Natural killer cell (primary cell): ENCODE measurements around the gene NDUFA6. TPM values are rescaled to one million over a fixed set of nuclear protein-coding genes. Genes with fewer than 3 reads are reported as not detected.

Source experiments
- ATAC-seq, 3 donors: fragments of 150-1000 bp in 2 of 3; fragments of 200-7000 bp in 1 of 3; cut with Tn5 transposase; 1 replicate in 1 of 3; 2 replicates in 2 of 3; pipeline ENCODE4 v1.10.0; 2021; ENCODE audit warnings: mild to moderate bottlenecking in 2 of 3, moderate library complexity in 2 of 3
- DNase-seq, 2 donors: peaks; one replicate each; pipeline versions ENCODE4 v3.0.0 to v3.0.0-alpha.2; 2013 to 2021; ENCODE audit warnings: mixed read lengths in 1 of 2
- H3K27ac ChIP-seq: one replicate; pipeline ENCODE4 v1.5.1; 2013; ENCODE audit warnings: mild to moderate bottlenecking, low read length
- H3K27me3 ChIP-seq: one replicate; pipeline ENCODE4 v1.6.1; 2013; ENCODE audit warnings: low read length; ENCODE audit not compliant: control insufficient read depth, insufficient read depth
- H3K36me3 ChIP-seq: one replicate; pipeline ENCODE4 v1.6.1; 2013; ENCODE audit warnings: low read length; ENCODE audit not compliant: control insufficient read depth, insufficient read depth
- H3K4me1 ChIP-seq: one replicate; pipeline ENCODE4 v1.6.1; 2013; ENCODE audit warnings: low read length; ENCODE audit not compliant: control insufficient read depth, insufficient read depth
- H3K4me3 ChIP-seq: one replicate; pipeline ENCODE4 v1.5.1; 2013; ENCODE audit warnings: low read length
- H3K9me3 ChIP-seq: one replicate; pipeline ENCODE4 v1.6.1; 2013; ENCODE audit warnings: low read length; ENCODE audit not compliant: control insufficient read depth, insufficient read depth
- H3K27ac Mint-ChIP-seq, 2 donors: one replicate each; pipeline ENCODE4 v1.8.0; 2022; ENCODE audit warnings: mild to moderate bottlenecking in 2 of 2, mixed read lengths in 2 of 2, moderate library complexity in 1 of 2
- H3K27me3 Mint-ChIP-seq, 2 donors: one replicate each; pipeline ENCODE4 v1.8.0; 2022; ENCODE audit warnings: low read depth in 2 of 2, mixed read lengths in 2 of 2
- H3K36me3 Mint-ChIP-seq: one replicate; pipeline ENCODE4 v1.8.0; 2022; ENCODE audit warnings: mixed read lengths
- H3K4me1 Mint-ChIP-seq, 2 donors: one replicate each; pipeline ENCODE4 v1.8.0; 2022; ENCODE audit warnings: mixed read lengths in 2 of 2
- H3K4me3 Mint-ChIP-seq: one replicate; pipeline ENCODE4 v1.8.0; 2022; ENCODE audit warnings: mild to moderate bottlenecking, moderate library complexity, mixed read lengths
- H3K9me3 Mint-ChIP-seq, 2 donors: one replicate each; pipeline ENCODE4 v1.8.0; 2022; ENCODE audit warnings: mixed read lengths in 2 of 2
- WGBS: methylation state at CpG from one replicate; pipeline ENCODE4 v1.1.7; 2013; ENCODE audit warnings: missing lambda C conversion rate; ENCODE audit not compliant: insufficient coverage; 5-methylcytosine and 5-hydroxymethylcytosine counted together
- intact Hi-C: fragments of 100-400 bp; cut with micrococcal nuclease; formaldehyde crosslinking; loops from one replicate; pipeline ENCODE4 v1.14.2; 2022
- total RNA-seq, 4 donors: library from RNA; stranded (reverse); fragments of 120-200 nt in 1 of 4; gene quantifications; one replicate each; pipeline versions ENCODE4 v1.2.3 to v1.2.4, GENCODE V29; 2013 to 2022
- TF ChIP-seq, protein P1 (sequence below): fragments of 200-600 bp; IDR thresholded peaks from one replicate; pipeline ENCODE4 v1.8.0; 2022; ENCODE audit warnings: antibody characterized with exemption

NDUFA6 gene
- total RNA-seq, 3 donors from 2014 or later (not counting 1 experiment from before 2014, with no cell fraction given), result 50.4 to 69.7 (median 63.8) TPM

DNA sequence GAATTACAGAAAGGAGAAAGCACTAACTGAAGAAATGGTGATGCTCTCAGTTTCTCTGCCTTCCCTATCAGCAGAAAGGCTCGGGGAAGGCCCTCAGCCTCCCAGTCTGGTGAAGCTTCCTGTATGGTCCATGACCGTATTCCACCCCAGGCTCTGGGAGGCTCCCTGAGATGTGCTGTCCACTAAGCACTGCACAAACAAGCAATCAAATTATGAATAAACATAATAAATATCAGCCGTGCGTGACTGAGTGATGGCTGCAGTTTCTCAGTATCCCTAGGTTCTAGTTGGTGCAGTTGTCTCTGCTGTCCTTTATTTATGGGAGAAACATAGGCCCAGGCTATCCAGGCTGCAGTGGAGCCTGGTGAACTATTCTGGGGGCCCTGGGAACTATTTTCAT is 7.5 kb downstream of the NDUFA6 start:
- peaks cover 37% of the 10 kb centered on the region for H3K36me3 ChIP-seq
- H3K4me3 Mint-ChIP-seq, result no peak overlapping the region
- ATAC-seq (no peak), DNase-seq (no peak)
- intact Hi-C loops, result no loop called here
- no peaks in the 10 kb centered on the region for H3K9me3 ChIP-seq
- H3K4me3 ChIP-seq, result no peak overlapping the region
- no peaks in the 10 kb centered on the region for H3K27me3 Mint-ChIP-seq
- WGBS, result 100% methylated on average over 4 of the region's 4 CpGs
- no peaks in the 10 kb centered on the region for H3K9me3 Mint-ChIP-seq
- H3K36me3 Mint-ChIP-seq, result peaks cover 8% of the 10 kb centered on the region
- no peaks in the 10 kb centered on the region for H3K27me3 ChIP-seq
- TF ChIP-seq, protein P1, sequence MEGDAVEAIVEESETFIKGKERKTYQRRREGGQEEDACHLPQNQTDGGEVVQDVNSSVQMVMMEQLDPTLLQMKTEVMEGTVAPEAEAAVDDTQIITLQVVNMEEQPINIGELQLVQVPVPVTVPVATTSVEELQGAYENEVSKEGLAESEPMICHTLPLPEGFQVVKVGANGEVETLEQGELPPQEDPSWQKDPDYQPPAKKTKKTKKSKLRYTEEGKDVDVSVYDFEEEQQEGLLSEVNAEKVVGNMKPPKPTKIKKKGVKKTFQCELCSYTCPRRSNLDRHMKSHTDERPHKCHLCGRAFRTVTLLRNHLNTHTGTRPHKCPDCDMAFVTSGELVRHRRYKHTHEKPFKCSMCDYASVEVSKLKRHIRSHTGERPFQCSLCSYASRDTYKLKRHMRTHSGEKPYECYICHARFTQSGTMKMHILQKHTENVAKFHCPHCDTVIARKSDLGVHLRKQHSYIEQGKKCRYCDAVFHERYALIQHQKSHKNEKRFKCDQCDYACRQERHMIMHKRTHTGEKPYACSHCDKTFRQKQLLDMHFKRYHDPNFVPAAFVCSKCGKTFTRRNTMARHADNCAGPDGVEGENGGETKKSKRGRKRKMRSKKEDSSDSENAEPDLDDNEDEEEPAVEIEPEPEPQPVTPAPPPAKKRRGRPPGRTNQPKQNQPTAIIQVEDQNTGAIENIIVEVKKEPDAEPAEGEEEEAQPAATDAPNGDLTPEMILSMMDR, result no peak
- peaks cover 16% of the 10 kb centered on the region for H3K4me1 ChIP-seq
- H3K4me1 Mint-ChIP-seq, result peaks cover 20 to 25% of the 10 kb centered on the region in 2 donors
- no peak overlapping the region for H3K27ac Mint-ChIP-seq
- no peak overlapping the region for H3K27ac ChIP-seq

DNA sequence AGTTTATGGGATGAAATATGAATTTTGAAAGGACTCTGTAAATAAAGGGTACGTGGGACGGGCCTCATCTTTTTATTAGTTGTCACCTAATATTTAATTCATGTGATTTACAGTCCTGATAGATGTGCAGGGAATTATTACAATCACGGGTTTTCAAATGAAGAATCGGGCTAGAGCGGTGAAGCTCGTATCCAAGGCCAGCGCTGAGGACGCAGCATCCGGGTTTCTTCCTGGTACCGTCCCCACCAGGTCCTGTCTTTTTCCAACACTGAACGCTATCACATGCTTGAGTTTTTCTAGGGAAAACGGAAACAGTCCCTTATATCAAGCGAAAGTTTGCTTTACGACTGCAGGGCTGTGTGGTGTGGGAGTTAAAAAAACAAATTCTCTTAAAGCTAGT is 10.3 kb downstream of the NDUFA6 start:
- intact Hi-C loops, result loop anchor here (1.0 kb wide), 1 partner anchor 10 kb away; the partner anchor contains the start of gene NDUFA6
- no peaks in the 10 kb centered on the region for H3K9me3 Mint-ChIP-seq

DNA sequence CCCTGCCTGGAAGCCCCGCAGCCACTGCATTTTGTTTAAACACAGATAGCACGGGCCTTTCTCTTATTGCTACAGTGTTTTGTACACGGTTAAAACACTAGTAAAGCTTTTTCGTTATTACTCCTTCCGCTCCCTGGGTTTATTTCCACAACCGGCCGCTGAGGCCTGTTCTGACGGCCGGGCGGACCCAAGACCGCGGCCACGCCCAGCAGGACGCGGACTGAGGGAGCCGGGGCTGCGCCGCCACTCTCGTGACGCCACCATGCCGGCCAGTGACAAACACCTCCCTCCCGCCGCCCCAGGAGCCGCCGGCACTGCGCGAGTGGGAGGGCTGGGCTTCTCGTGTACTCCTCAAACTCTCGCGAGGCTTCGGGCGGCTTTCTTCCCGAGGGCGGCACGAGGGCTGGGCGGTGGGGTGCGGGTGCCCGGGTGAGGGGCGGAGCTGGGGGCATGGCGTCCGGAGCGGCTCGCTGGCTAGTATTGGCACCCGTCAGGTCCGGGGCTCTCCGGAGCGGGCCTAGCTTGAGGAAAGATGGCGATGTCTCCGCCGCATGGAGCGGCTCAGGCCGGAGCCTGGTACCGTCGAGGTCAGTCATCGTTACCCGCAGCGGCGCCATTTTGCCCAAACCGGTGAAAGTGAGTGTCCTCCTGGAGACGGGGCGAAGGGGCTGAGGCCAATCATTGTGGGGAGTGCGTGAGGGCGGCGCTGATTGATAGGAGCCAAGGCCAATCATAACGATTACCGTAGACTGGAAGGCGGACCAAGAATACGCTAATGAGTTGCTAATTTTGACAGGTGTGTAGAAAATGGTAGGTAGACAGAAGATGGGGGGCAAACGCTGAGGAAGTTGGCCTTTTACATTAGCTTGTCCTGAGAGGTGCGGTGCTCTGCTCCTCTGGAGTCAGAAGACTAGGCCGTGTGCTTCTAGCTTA is 11.0 kb downstream of the NDUFA6 start, which contains the start of gene SMDT1:
Gene SMDT1, plus strand, starts transcription at position 382 of the 933 bp plus-strand sequence. Its CDS starts 69 bp downstream, at position 451.
- intact Hi-C loops, result loop anchor here (1.0 kb wide), 2 partner anchors 9 to 11 kb away; partner anchors contain the start of genes NAGA and NDUFA6
- Histone ChIP-seq H3K9me3 (no peaks in the 10 kb centered on the region), H3K27ac (peak within 1 kb of the TSS; percentile 99), H3K4me1 (peaks cover 21% of the 10 kb centered on the region), H3K27me3 (no peaks in the 10 kb centered on the region), H3K36me3 (peaks cover 19% of the 10 kb centered on the region), H3K4me3 (peak within 1 kb of the TSS; percentile 73)
- Mint-ChIP-seq H3K9me3 (no peaks in the 10 kb centered on the region), H3K27me3 (no peaks in the 10 kb centered on the region), H3K36me3 (no peaks in the 10 kb centered on the region), H3K4me3 (peak within 1 kb of the TSS; percentile 96), H3K27ac (peak within 1 kb of the TSS; percentile 97 to 100), H3K4me1 (peaks cover 26 to 31% of the 10 kb centered on the region in 2 donors)
- WGBS, result under 1% methylated on average over 71 of the region's 71 CpGs
- peak; percentile 98 to 99 for DNase-seq
- TF ChIP-seq, protein P1, result no peak
- ATAC-seq, result peak; percentile 87 to 96 (median 87)

More for the DNA sequence above, 10.3 kb downstream of the NDUFA6 start:
- ATAC-seq (no peak), DNase-seq (peak; percentile 15 to 60)
- TF ChIP-seq, protein P1, result no peak
- Histone ChIP-seq H3K36me3 (peaks cover 20% of the 10 kb centered on the region), H3K4me1 (peaks cover 16% of the 10 kb centered on the region), H3K9me3 (no peaks in the 10 kb centered on the region), H3K4me3 (peak overlapping the region; percentile 73), H3K27me3 (no peaks in the 10 kb centered on the region), H3K27ac (peak overlapping the region; percentile 99)
- Mint-ChIP-seq H3K36me3 (no peaks in the 10 kb centered on the region), H3K27ac (peak overlapping the region; percentile 97 to 100), H3K4me1 (peaks cover 20 to 25% of the 10 kb centered on the region in 2 donors), H3K4me3 (peak overlapping the region; percentile 96), H3K27me3 (no peaks in the 10 kb centered on the region)
- under 1% methylated on average over 10 of the region's 14 CpGs for WGBS
